WTC11 (cell line): Measurements from ENCODE around the gene GIPC1. TPM values are rescaled to one million over a fixed set of nuclear protein-coding genes. Genes with fewer than 3 reads are reported as not detected.

Experiments used
- ATAC-seq: fragments of 200-7000 bp; cut with Tn5 transposase; 2 replicates; pipeline ENCODE4 v1.10.0; 2021; ENCODE audit warnings: mild to moderate bottlenecking, moderate library complexity
- CTCF ChIA-PET: fragments of 300-600 bp; sonication (Branson Sonifier 250); formaldehyde crosslinking; loops from one replicate; lab custom pipeline; 2021; ENCODE audit warnings: antibody characterized with exemption; lab: Charles Lee
- POLR2A ChIA-PET: fragments of 350-600 bp; sonication (Branson Sonifier 250); formaldehyde crosslinking; loops from one replicate; lab custom pipeline; 2021; ENCODE audit warnings: antibody characterized with exemption; lab: Charles Lee
- DNase-seq: peaks from one replicate; pipeline ENCODE4 v3.0.0; 2021; ENCODE audit warnings: low spot score
- H3K27ac Mint-ChIP-seq: 2 replicates; pipeline ENCODE4 v1.8.0; 2021; ENCODE audit warnings: mixed read lengths
- H3K27me3 Mint-ChIP-seq: 2 replicates; pipeline ENCODE4 v1.8.0; 2021; ENCODE audit warnings: low read depth, mild to moderate bottlenecking, moderate library complexity, mixed read lengths
- H3K36me3 Mint-ChIP-seq: 2 replicates; pipeline ENCODE4 v1.8.0; 2021; ENCODE audit warnings: mixed read lengths
- H3K4me1 Mint-ChIP-seq: 2 replicates; pipeline ENCODE4 v1.8.0; 2022; ENCODE audit warnings: mixed read lengths
- H3K4me3 Mint-ChIP-seq: 2 replicates; pipeline ENCODE4 v1.8.0; 2021; ENCODE audit warnings: mild to moderate bottlenecking, moderate library complexity, mixed read lengths
- H3K9me3 Mint-ChIP-seq: 2 replicates; pipeline ENCODE4 v1.8.0; 2021; ENCODE audit warnings: mixed read lengths
- AFF4 ChIP-seq: sonication (generic); formaldehyde crosslinking; IDR thresholded peaks from 2 replicates; pipeline ENCODE4 v1.8.1; 2023; ENCODE audit warnings: mild to moderate bottlenecking, missing genetic modification reagents, borderline replicate concordance
- ATF2 ChIP-seq: sonication (generic); formaldehyde crosslinking; IDR thresholded peaks from 2 replicates; pipeline ENCODE4 v1.8.1; 2022; ENCODE audit warnings: low read depth, missing genetic modification reagents, borderline replicate concordance
- ATF3 ChIP-seq: sonication (generic); formaldehyde crosslinking; conservative IDR thresholded peaks from 2 replicates; pipeline ENCODE4 v1.8.1; 2022; ENCODE audit warnings: mild to moderate bottlenecking, missing genetic modification reagents
- CDX4 ChIP-seq: fragments of 250-450 bp; sonication (Bioruptor Pico); IDR thresholded peaks from 2 replicates; pipeline ENCODE4 v1.9.0; 2021; ENCODE audit warnings: moderate library complexity, mild to moderate bottlenecking, inconsistent platforms, borderline replicate concordance
- CREB1 ChIP-seq: sonication (generic); formaldehyde crosslinking; IDR thresholded peaks from 2 replicates; pipeline ENCODE4 v1.8.0; 2023; ENCODE audit warnings: mild to moderate bottlenecking, missing genetic modification reagents
- EMX1 ChIP-seq: fragments of 250-450 bp; sonication (Bioruptor Pico); IDR thresholded peaks from 2 replicates; pipeline ENCODE4 v1.8.0; 2021; ENCODE audit warnings: mild to moderate bottlenecking
- ERG ChIP-seq: fragments of 250-450 bp; sonication (Bioruptor Pico); IDR thresholded peaks from 2 replicates; pipeline ENCODE4 v1.8.0; 2021; ENCODE audit warnings: mild to moderate bottlenecking
- ESRRA ChIP-seq: sonication (generic); formaldehyde crosslinking; IDR thresholded peaks from 2 replicates; pipeline ENCODE4 v1.8.1; 2022; ENCODE audit warnings: mild to moderate bottlenecking, missing genetic modification reagents, borderline replicate concordance
- FOXP1 ChIP-seq: sonication (generic); formaldehyde crosslinking; IDR thresholded peaks from 2 replicates; pipeline ENCODE4 v1.8.0; 2022; ENCODE audit warnings: missing genetic modification reagents, mild to moderate bottlenecking, moderate library complexity, borderline replicate concordance
- HMGXB4 ChIP-seq: sonication (generic); formaldehyde crosslinking; IDR thresholded peaks from 2 replicates; pipeline ENCODE4 v1.8.1; 2023; ENCODE audit warnings: mild to moderate bottlenecking, moderate library complexity, missing genetic modification reagents
- JAZF1 ChIP-seq: fragments of 250-450 bp; sonication (Bioruptor Pico); IDR thresholded peaks from 2 replicates; pipeline ENCODE4 v1.9.0; 2021; ENCODE audit warnings: moderate library complexity, mild to moderate bottlenecking, inconsistent platforms
- MAX ChIP-seq: sonication (generic); formaldehyde crosslinking; IDR thresholded peaks from 2 replicates; pipeline ENCODE4 v1.8.0; 2022; ENCODE audit warnings: mild to moderate bottlenecking, missing genetic modification reagents
- NFYB ChIP-seq: sonication (generic); formaldehyde crosslinking; conservative IDR thresholded peaks from 2 replicates; pipeline ENCODE4 v1.8.0; 2022; ENCODE audit warnings: low read depth, missing genetic modification reagents
- NR3C1 ChIP-seq: sonication (generic); formaldehyde crosslinking; conservative IDR thresholded peaks from 2 replicates; pipeline ENCODE4 v1.8.1; 2023; ENCODE audit warnings: low read depth, mild to moderate bottlenecking, missing genetic modification reagents
- PRRX2 ChIP-seq: fragments of 250-450 bp; sonication (Bioruptor Pico); IDR thresholded peaks from 2 replicates; pipeline ENCODE4 v1.8.0; 2021; ENCODE audit warnings: mild to moderate bottlenecking
- SOX15 ChIP-seq: fragments of 250-450 bp; sonication (Bioruptor Pico); IDR thresholded peaks from 2 replicates; pipeline ENCODE4 v1.9.0; 2021; ENCODE audit warnings: mild to moderate bottlenecking
- TEAD1 ChIP-seq: sonication (generic); formaldehyde crosslinking; IDR thresholded peaks from 2 replicates; pipeline ENCODE4 v1.8.0; 2022; ENCODE audit warnings: mild to moderate bottlenecking, missing genetic modification reagents
- ZNF121 ChIP-seq: sonication (generic); formaldehyde crosslinking; IDR thresholded peaks from 2 replicates; pipeline ENCODE4 v1.8.0; 2023; ENCODE audit warnings: missing genetic modification reagents
- ZNF138 ChIP-seq: sonication (generic); formaldehyde crosslinking; conservative IDR thresholded peaks from 2 replicates; pipeline ENCODE4 v1.8.1; 2022; ENCODE audit warnings: mild to moderate bottlenecking, moderate library complexity, missing genetic modification reagents
- ZNF281 ChIP-seq: sonication (generic); formaldehyde crosslinking; IDR thresholded peaks from 2 replicates; pipeline ENCODE4 v1.8.0; 2023; ENCODE audit warnings: mild to moderate bottlenecking, missing genetic modification reagents
- ZNF317 ChIP-seq: sonication (generic); formaldehyde crosslinking; IDR thresholded peaks from 2 replicates; pipeline ENCODE4 v1.8.1; 2023; ENCODE audit warnings: low read depth, mild to moderate bottlenecking, moderate library complexity, missing genetic modification reagents, borderline replicate concordance
- total RNA-seq: library from RNA; stranded (reverse); gene quantifications from 3 replicates; pipeline ENCODE4 v1.2.3, GENCODE V29; 2021

Gene GIPC1
- total RNA-seq, 1 experiment from 2014 or later = 76.5 TPM

GRCh38 chr19:14487370-14488125, 8.4 kb downstream of the GIPC1 start:
- TF ChIP-seq ZNF121 (CRISPR knock-in tag) = no peak
- no peak for TF ChIP-seq CDX4 (CRISPR knock-in tag)
- no peak for TF ChIP-seq ESRRA (CRISPR knock-in tag)
- no peak for TF ChIP-seq NFYB (CRISPR knock-in tag)
- no peak for TF ChIP-seq EMX1 (CRISPR knock-in tag)
- TF ChIP-seq PRRX2 = no peak
- no peak for TF ChIP-seq MAX
- TF ChIP-seq JAZF1 (CRISPR knock-in tag) = no peak
- no peak for TF ChIP-seq SOX15 (CRISPR knock-in tag)
- no peak for TF ChIP-seq CREB1 (CRISPR knock-in tag)
- no peak for TF ChIP-seq FOXP1 (CRISPR knock-in tag)
- TF ChIP-seq ZNF317 (CRISPR knock-in tag) = no peak
- no peak for TF ChIP-seq AFF4 (CRISPR knock-in tag)
- no peak for TF ChIP-seq NR3C1 (CRISPR knock-in tag)
- ATAC-seq = no peak
- peaks cover 41% of the 10 kb centered on the region for H3K36me3 Mint-ChIP-seq

GRCh38 chr19:14482172-14482941, 13.6 kb downstream of the GIPC1 start:
- POLR2A ChIA-PET = no interaction called here
- DNase-seq = no peak
- TF ChIP-seq HMGXB4 (CRISPR knock-in tag) (no peak), ZNF281 (CRISPR knock-in tag) (no peak), ZNF138 (no peak), ATF2 (CRISPR knock-in tag) (no peak), TEAD1 (CRISPR knock-in tag) (no peak), ERG (no peak), ATF3 (no peak)

More at GRCh38 chr19:14487370-14488125, 8.4 kb downstream of the GIPC1 start:
- H3K4me3 Mint-ChIP-seq = no peak overlapping the region
- CTCF ChIA-PET = interaction anchor here (0.6 to 2.2 kb wide), 8 partner anchors 8 to 391 kb away, joined by 3 to 11 read pairs (median 4); partner anchors contain the start of gene PKN1
- H3K27ac Mint-ChIP-seq = no peak overlapping the region
- H3K27me3 Mint-ChIP-seq = no peaks in the 10 kb centered on the region
- 0 out of 2 replicates have a peak, but pooled peaks cover 2% of the 10 kb centered on the region for H3K4me1 Mint-ChIP-seq
- no peak for DNase-seq
- POLR2A ChIA-PET = no interaction called here
- H3K9me3 Mint-ChIP-seq = no peaks in the 10 kb centered on the region

More at GRCh38 chr19:14482172-14482941, 13.6 kb downstream of the GIPC1 start:
- H3K4me1 Mint-ChIP-seq = 0 out of 2 replicates have a peak, but pooled peaks cover 2% of the 10 kb centered on the region
- no peak overlapping the region for H3K4me3 Mint-ChIP-seq
- H3K9me3 Mint-ChIP-seq = no peaks in the 10 kb centered on the region
- no peaks in the 10 kb centered on the region for H3K27me3 Mint-ChIP-seq
- no peak overlapping the region for H3K27ac Mint-ChIP-seq
- ATAC-seq = no peak
- peaks cover 19% of the 10 kb centered on the region for H3K36me3 Mint-ChIP-seq
- CTCF ChIA-PET = interaction anchor here (0.5 to 4.7 kb wide), 5 partner anchors 10 to 120 kb away, joined by 3 to 48 read pairs (median 29); partner anchors contain the start of genes DNAJB1 and PKN1
